ENCODE data around the gene ABCB9. TPM values are rescaled to one million over a fixed set of nuclear protein-coding genes. Genes with fewer than 3 reads are reported as not detected.
A peak's percentile ranks its signal among the peaks of the same experiment; 100 is the strongest.

Gene ABCB9
- total RNA-seq, 1 donor from 2014 or later, result 4.0 TPM

DNA sequence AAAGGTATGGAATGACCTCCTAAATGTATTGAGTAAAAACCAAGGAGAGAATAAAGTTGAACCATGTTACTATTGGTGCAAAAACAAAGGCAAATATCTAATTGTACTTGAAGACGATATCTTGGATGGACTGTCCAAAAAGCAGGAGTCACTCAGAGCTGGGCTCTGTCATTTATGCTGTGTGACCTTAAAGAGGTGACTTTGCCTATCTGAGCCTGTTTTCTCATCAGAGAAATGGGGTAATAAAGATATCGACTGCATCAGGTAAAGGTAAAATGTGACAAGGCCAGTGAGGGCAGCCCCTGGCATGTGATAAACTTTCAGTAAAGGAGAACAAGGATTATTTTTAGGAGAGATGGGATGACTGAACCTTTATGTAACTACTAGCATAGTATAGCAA is 1.8 kb upstream of the ABCB9 start:
- no peak overlapping the region for H3K4me3 ChIP-seq (ENCODE audit: low read depth, low read length)
- DNase-seq (ENCODE audit: low read depth), result no peak
- TF ChIP-seq, protein P1, sequence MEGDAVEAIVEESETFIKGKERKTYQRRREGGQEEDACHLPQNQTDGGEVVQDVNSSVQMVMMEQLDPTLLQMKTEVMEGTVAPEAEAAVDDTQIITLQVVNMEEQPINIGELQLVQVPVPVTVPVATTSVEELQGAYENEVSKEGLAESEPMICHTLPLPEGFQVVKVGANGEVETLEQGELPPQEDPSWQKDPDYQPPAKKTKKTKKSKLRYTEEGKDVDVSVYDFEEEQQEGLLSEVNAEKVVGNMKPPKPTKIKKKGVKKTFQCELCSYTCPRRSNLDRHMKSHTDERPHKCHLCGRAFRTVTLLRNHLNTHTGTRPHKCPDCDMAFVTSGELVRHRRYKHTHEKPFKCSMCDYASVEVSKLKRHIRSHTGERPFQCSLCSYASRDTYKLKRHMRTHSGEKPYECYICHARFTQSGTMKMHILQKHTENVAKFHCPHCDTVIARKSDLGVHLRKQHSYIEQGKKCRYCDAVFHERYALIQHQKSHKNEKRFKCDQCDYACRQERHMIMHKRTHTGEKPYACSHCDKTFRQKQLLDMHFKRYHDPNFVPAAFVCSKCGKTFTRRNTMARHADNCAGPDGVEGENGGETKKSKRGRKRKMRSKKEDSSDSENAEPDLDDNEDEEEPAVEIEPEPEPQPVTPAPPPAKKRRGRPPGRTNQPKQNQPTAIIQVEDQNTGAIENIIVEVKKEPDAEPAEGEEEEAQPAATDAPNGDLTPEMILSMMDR (conservative IDR thresholded peaks at IDR 0.05; ENCODE audit: low read depth, low read length), result no peak

DNA sequence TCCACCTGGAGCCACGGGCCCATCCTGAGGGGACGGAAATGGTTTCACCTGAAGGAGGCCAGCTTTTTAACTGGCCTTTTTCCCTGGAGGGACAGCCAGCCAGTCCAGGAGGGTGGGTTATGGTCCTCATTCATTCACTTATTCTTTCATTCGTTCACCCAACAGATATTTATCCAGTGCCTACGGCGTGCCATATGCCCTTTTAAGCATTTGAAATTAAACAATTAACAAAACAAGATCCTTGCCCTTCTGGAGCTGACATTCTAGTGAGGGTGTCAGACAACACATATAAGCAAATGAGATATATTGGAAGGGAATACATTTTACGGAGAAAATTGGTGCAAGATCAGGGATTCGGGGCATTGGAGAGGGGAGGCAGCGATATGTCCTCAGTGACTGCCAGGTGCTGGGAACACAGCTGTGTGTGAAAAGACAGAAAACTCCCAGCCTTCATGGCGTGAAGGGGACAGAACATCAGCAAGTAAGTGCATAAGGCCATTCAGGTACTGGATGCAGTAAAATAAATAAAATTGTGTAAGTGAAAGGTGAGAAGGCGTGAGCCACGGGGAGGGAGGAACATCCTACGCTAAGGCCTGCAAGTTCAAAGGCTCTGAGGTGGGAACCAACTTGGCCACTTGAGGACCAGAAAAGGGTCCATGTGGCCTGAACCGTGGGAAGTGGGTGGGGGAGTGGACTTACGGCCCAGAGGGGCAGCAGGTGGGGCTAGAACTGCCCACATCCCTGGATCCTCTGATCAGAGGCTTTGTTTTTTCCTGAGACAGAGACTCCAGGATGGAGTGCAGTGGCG is 684 bp upstream of the ABCB9 start:
- TF ChIP-seq, protein P1 (conservative IDR thresholded peaks at IDR 0.05; ENCODE audit: low read depth, low read length), result no peak
- no peak for DNase-seq (ENCODE audit: low read depth)
- peak overlapping the region; percentile 31 for H3K4me3 ChIP-seq (ENCODE audit: low read depth, low read length)

DNA sequence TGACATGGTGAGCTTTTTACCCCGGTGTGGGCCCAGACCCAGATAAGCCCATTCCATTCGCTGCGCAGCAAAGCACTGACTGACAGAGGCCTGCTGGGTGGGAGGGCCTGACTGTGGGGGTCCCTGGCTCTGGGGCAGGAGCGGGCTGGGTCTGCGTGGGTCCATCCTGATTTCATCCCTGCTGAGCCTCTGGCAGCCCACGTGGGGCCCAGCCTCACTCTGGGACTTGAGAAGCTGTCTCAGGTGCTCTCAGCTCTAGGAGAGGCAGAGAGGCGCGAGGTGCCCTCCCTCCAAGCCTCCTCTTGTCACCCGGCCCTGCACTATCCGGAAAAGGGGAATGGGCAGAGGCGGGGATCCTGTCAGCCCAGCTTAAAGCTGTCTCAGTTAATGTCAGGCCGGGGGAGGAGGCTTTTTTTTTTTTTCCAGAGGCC is 927 bp downstream of the ABCB9 start:
- H3K4me3 ChIP-seq (ENCODE audit: low read depth, low read length), result peak overlapping the region; percentile 89
- DNase-seq (ENCODE audit: low read depth), result no peak
- TF ChIP-seq, protein P1 (conservative IDR thresholded peaks at IDR 0.05; ENCODE audit: low read depth, low read length), result no peak

GRCh38 chr12:122964439-122965257 is 1.6 kb downstream of the ABCB9 start:
- no peak for DNase-seq (ENCODE audit: low read depth)
- no peak overlapping the region for H3K4me3 ChIP-seq (ENCODE audit: low read depth, low read length)
- TF ChIP-seq, protein P1 (conservative IDR thresholded peaks at IDR 0.05; ENCODE audit: low read depth, low read length), result no peak

DNA sequence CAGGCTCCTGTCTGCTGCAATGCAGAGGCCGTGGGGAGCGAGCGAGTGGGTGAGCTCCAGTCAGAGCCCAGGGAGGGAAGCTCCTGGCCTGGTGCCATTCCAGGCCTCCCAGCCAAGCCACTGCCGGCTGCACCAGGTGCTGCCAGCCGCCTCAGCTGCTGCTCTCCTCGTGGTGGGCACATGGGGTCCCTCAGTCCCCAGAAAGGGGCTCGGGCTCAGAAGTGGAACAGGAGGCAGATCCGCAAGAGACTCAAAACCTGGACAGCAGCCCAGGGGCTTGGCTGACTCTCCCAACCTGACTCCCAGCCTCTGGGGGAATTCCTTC is 2.4 kb downstream of the ABCB9 start:
- TF ChIP-seq, protein P1 (conservative IDR thresholded peaks at IDR 0.05; ENCODE audit: low read depth, low read length), result no peak
- no peak overlapping the region for H3K4me3 ChIP-seq (ENCODE audit: low read depth, low read length)
- DNase-seq (ENCODE audit: low read depth), result no peak

GRCh38 chr12:122961531-122962329 is 4.5 kb downstream of the ABCB9 start:
- H3K4me3 ChIP-seq (ENCODE audit: low read depth, low read length), result no peak overlapping the region
- TF ChIP-seq, protein P1 (conservative IDR thresholded peaks at IDR 0.05; ENCODE audit: low read depth, low read length), result no peak
- no peak for DNase-seq (ENCODE audit: low read depth)

Data from epithelial cell of proximal tubule (primary cell).